OCI-LY3 (cell line): ENCODE data around the gene KCNMA1.
A peak's percentile ranks its signal among the peaks of the same experiment; 100 is the strongest.

Source experiments
- H2AFZ ChIP-seq: fragments of 200-600, 300-600 bp; shearing (Covaris generic); 2 replicates; pipeline ENCODE4 v1.6.0; 2014; ENCODE audit warnings: antibody characterized with exemption, low read depth, low read length
- H3K27ac ChIP-seq: fragments of 200-600, 300-600 bp; sonication (generic); 2 replicates; pipeline ENCODE4 v1.5.1; 2014; ENCODE audit warnings: mild to moderate bottlenecking, low read length, moderate library complexity, mixed read lengths
- H3K27me3 ChIP-seq: fragments of 200-600, 300-600 bp; sonication (generic); 2 replicates; pipeline ENCODE4 v1.6.1; 2014; ENCODE audit warnings: low read depth, low read length, mixed read lengths
- H3K36me3 ChIP-seq: fragments of 200-600, 300-600 bp; sonication (generic); replicated peaks from 2 replicates; pipeline ENCODE3; 2014; ENCODE audit warnings: low read depth, low read length, mixed read lengths
- H3K4me1 ChIP-seq: fragments of 300-600, 200-600 bp; sonication (generic); 2 replicates; pipeline ENCODE4 v1.6.1; 2014; ENCODE audit warnings: low read length, mixed read lengths
- H3K4me2 ChIP-seq: fragments of 200-600, 300-600 bp; sonication (generic); 2 replicates; pipeline ENCODE4 v1.6.1; 2014; ENCODE audit warnings: low read length, mixed read lengths
- H3K4me3 ChIP-seq: fragments of 300-600, 200-600 bp; sonication (generic); 2 replicates; pipeline ENCODE4 v1.5.1; 2014; ENCODE audit warnings: antibody characterized with exemption, mild to moderate bottlenecking, low read length, moderate library complexity
- H3K79me2 ChIP-seq: fragments of 300-600, 200-600 bp; shearing (Covaris generic); 2 replicates; pipeline ENCODE4 v1.6.1; 2014; ENCODE audit warnings: mild to moderate bottlenecking, low read length, mixed read lengths
- H3K9ac ChIP-seq: fragments of 300-600, 200-600 bp; shearing (Covaris generic); 2 replicates; pipeline ENCODE4 v1.6.0; 2014; ENCODE audit warnings: mild to moderate bottlenecking, low read length, moderate library complexity
- H3K9me3 ChIP-seq: fragments of 200-600, 300-600 bp; shearing (Covaris generic); 2 replicates; pipeline ENCODE4 v1.6.1; 2014; ENCODE audit warnings: low read length, mixed read lengths; ENCODE audit not compliant: insufficient read depth
- H4K20me1 ChIP-seq: fragments of 200-600, 300-600 bp; sonication (generic); 2 replicates; pipeline ENCODE4 v1.6.1; 2016; ENCODE audit warnings: low read length, mixed read lengths; ENCODE audit not compliant: insufficient read depth
- EZH2phosphoT487 ChIP-seq: fragments of 200-600 bp; shearing (Covaris generic); IDR thresholded peaks from 2 replicates; pipeline ENCODE4 v1.6.1; 2018; ENCODE audit warnings: antibody characterized with exemption, mixed run types, low read depth
- TF ChIP-seq, protein P1 (sequence below): fragments of 200-600, 300-600 bp; sonication (generic); IDR thresholded peaks from 2 replicates; pipeline ENCODE4 v1.5.1; 2014; ENCODE audit warnings: antibody characterized with exemption, low read length, low read depth

Gene KCNMA1

DNA sequence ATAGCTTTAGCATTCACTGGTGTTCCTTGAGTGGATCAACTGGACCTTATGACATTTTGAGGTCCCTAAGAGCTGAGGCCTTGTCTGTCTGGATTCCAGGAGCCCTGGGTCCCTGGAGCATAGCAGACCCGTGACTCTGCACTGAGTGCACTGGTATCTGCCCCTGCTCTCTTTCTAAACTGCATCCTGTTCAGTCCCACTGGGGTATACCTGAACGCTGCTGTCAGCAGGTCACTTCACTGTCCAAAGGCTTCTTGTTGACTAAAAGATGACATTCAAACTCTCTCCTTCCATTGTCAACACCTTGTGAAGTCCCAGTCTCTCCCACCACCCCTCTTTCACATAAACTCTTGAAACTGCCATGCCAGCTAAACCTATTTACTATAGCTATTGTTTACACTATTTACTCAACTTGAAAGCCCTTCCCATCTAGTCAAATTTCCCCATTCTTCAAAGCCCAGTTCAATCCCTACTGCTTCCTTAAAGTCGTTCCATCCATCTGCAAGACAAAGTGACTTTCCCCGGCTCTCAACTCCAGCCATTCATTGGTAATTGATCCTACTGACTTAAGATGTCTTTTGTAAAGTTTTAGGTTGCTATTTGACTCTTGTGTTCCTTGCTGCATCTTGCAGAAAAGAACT lies 523.3 kb downstream of the KCNMA1 start:
- Histone ChIP-seq H3K36me3 (no peaks in the 10 kb centered on the region), H3K4me3 (no peak overlapping the region), H3K79me2 (no peaks in the 10 kb centered on the region), H3K27me3 (no peaks in the 10 kb centered on the region), H3K4me2 (no peak overlapping the region), H3K27ac (no peak overlapping the region), H2AFZ (no peak overlapping the region), H4K20me1 (peaks cover 10% of the 10 kb centered on the region; the same call in 1 of the 2 replicates), H3K9me3 (no peaks in the 10 kb centered on the region), H3K9ac (no peak overlapping the region), H3K4me1 (peaks cover 27% of the 10 kb centered on the region)
- TF ChIP-seq EZH2phosphoT487, result no peak
- TF ChIP-seq, protein P1, sequence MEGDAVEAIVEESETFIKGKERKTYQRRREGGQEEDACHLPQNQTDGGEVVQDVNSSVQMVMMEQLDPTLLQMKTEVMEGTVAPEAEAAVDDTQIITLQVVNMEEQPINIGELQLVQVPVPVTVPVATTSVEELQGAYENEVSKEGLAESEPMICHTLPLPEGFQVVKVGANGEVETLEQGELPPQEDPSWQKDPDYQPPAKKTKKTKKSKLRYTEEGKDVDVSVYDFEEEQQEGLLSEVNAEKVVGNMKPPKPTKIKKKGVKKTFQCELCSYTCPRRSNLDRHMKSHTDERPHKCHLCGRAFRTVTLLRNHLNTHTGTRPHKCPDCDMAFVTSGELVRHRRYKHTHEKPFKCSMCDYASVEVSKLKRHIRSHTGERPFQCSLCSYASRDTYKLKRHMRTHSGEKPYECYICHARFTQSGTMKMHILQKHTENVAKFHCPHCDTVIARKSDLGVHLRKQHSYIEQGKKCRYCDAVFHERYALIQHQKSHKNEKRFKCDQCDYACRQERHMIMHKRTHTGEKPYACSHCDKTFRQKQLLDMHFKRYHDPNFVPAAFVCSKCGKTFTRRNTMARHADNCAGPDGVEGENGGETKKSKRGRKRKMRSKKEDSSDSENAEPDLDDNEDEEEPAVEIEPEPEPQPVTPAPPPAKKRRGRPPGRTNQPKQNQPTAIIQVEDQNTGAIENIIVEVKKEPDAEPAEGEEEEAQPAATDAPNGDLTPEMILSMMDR, result no peak

DNA sequence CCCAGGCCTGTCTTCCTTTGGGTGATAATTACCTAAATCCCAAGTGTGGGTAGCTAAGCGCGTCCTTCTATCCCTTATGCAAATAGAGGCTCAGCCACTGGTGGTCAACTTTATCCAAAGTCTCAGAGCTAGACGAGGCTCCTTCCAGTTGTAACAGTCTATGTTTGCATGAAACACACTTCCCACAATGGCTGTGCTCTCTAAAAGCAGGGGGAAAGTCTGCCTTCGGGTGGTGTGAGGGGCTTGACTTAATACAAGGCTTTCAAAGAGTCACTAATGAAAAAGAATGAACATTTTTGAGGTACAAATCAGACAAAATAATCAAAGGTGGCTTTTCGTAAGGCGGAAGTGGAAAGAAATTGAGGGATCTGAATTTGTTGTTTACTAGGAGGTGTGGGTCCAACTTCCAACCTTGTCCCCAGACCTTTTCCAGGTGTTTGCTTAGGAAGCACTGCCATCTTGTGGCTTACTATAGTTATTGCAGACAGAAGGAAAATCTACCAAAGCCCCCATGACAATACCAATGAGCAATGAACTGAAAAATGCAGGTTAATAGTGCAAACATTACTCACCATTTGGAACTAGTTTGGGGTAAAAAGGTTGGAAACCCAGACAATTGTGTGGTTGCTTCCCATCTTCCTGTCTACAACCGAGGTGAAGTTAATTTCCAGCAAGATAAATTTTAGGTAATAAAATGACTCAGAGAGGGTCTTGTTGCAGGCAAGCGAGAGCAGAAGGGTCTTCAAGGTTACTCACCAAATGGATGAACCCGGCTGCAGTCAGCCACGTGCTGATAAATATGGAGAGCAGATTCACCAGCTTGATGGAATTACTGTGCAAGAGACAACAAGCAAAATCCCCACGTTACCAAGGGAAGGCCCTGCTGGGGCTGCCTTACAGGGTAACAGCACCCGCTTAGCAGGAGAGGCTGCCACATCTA lies 525.7 kb downstream of the KCNMA1 start:
- H3K27ac ChIP-seq, result no peak overlapping the region
- H3K4me3 ChIP-seq, result no peak overlapping the region
- H3K9ac ChIP-seq, result no peak overlapping the region
- no peak for TF ChIP-seq EZH2phosphoT487
- TF ChIP-seq, protein P1, result peak; percentile 71
- H3K9me3 ChIP-seq, result no peaks in the 10 kb centered on the region
- H3K36me3 ChIP-seq, result peaks cover 12% of the 10 kb centered on the region
- peaks cover 43% of the 10 kb centered on the region for H3K4me1 ChIP-seq
- H2AFZ ChIP-seq, result no peak overlapping the region
- H3K27me3 ChIP-seq, result no peaks in the 10 kb centered on the region
- no peaks in the 10 kb centered on the region for H3K79me2 ChIP-seq
- H4K20me1 ChIP-seq, result peaks cover 10% of the 10 kb centered on the region; the same call in 1 of the 2 replicates
- no peak overlapping the region for H3K4me2 ChIP-seq

DNA sequence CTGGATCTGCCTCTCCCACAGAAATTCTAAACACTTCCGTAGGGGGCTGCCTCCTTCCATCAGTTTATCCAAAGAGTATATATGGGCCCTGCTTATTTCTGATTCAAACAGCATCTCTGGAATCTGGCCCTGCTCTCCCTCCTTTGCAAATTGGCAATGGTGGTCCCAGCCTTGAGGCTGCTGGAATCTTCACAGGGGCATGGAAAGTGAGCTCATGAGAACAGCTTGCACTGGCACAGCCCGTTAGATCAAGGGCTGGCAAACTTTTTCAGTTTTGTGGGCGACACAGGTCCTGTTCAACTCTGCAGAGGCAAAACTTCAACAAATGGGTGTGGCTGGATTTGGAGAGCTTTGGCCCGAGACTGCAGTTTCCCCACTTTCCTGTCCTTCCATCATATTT lies 526.9 kb downstream of the KCNMA1 start:
- H2AFZ ChIP-seq, result no peak overlapping the region
- no peak overlapping the region for H3K4me3 ChIP-seq
- TF ChIP-seq EZH2phosphoT487, result no peak
- TF ChIP-seq, protein P1, result no peak
- H4K20me1 ChIP-seq, result peaks cover 10% of the 10 kb centered on the region; the same call in 1 of the 2 replicates
- peaks cover 17% of the 10 kb centered on the region for H3K36me3 ChIP-seq
- H3K79me2 ChIP-seq, result no peaks in the 10 kb centered on the region
- H3K4me1 ChIP-seq, result peaks cover 43% of the 10 kb centered on the region
- no peaks in the 10 kb centered on the region for H3K9me3 ChIP-seq
- no peak overlapping the region for H3K4me2 ChIP-seq
- H3K27me3 ChIP-seq, result no peaks in the 10 kb centered on the region
- no peak overlapping the region for H3K27ac ChIP-seq
- no peak overlapping the region for H3K9ac ChIP-seq
